Activated T-helper 9 cell treated with anti-CD3 and anti-CD28 coated beads, Interleukin-2, amount 50 U/mL, for 16 hours (primary cell): ENCODE results near the gene NAA15.
"Not testable (repeated sequence)": the region's sequence is repeated elsewhere in the genome, so short reads cannot be mapped to it uniquely, and the experiment has no call there.

Experiments
- DNase-seq: peaks from one replicate; pipeline ENCODE4 v3.0.0-alpha.2; 2020; ENCODE audit warnings: low read depth

Gene NAA15

GRCh38 chr4:139301113-139301820 lies at the start of gene NAA15:
NAA15 (plus strand) TSS chr4:139301505; CDS start chr4:139301778, 273 bp downstream.
- DNase-seq = peak; percentile 97

GRCh38 chr4:139253046-139253445 lies 48.3 kb upstream of the NAA15 start:
- DNase-seq = no peak

GRCh38 chr4:139253713-139254112 lies 47.6 kb upstream of the NAA15 start:
- DNase-seq = no peak

GRCh38 chr4:139255581-139255980 lies 45.7 kb upstream of the NAA15 start:
- DNase-seq = not testable (repeated sequence)

- no peak for DNase-seq
Measured at GRCh38 chr4:139256349-139256748, 45.0 kb upstream of the NAA15 start.

- no peak for DNase-seq
Measured at GRCh38 chr4:139265654-139266053, 35.7 kb upstream of the NAA15 start.

- no peak for DNase-seq
Measured at GRCh38 chr4:139266208-139266582, 35.1 kb upstream of the NAA15 start.

GRCh38 chr4:139266583-139267257 lies 34.6 kb upstream of the NAA15 start:
- DNase-seq = peak; percentile 67

- no peak for DNase-seq
Measured at GRCh38 chr4:139267301-139267700, 34.0 kb upstream of the NAA15 start.

- DNase-seq = no peak
Measured at GRCh38 chr4:139273835-139274234, 27.5 kb upstream of the NAA15 start.

- no peak for DNase-seq
Measured at GRCh38 chr4:139274790-139275189, 26.5 kb upstream of the NAA15 start.

GRCh38 chr4:139275281-139275735 lies 26.0 kb upstream of the NAA15 start:
- DNase-seq = no peak

- no peak for DNase-seq
Measured at GRCh38 chr4:139278485-139278884, 22.8 kb upstream of the NAA15 start.

GRCh38 chr4:139278912-139279759 lies 22.2 kb upstream of the NAA15 start:
- DNase-seq = no peak

GRCh38 chr4:139279760-139280620 lies 21.3 kb upstream of the NAA15 start, which contains the start of gene MGARP:
MGARP (minus strand) TSS chr4:139280225; CDS start chr4:139280158, 67 bp downstream.
- peak; percentile 13 for DNase-seq

- no peak for DNase-seq
Measured at GRCh38 chr4:139282065-139282720, 19.1 kb upstream of the NAA15 start.

- no peak for DNase-seq
Measured at GRCh38 chr4:139282721-139283075, 18.6 kb upstream of the NAA15 start.

- no peak for DNase-seq
Measured at GRCh38 chr4:139286186-139286698, 15.1 kb upstream of the NAA15 start.

- DNase-seq = peak; percentile 98
Measured at GRCh38 chr4:139295206-139295941, 5.9 kb upstream of the NAA15 start.

GRCh38 chr4:139295942-139296299 lies 5.4 kb upstream of the NAA15 start:
- DNase-seq = no peak
